Measurements from ENCODE around the gene MACROD1. TPM values are rescaled to one million over a fixed set of nuclear protein-coding genes. Genes with fewer than 3 reads are reported as not detected.

MACROD1 gene
- total RNA-seq, 2 donors from 2014 or later, result 33.5 to 68.2 TPM

- WGBS, result 83% methylated on average over 19 of the region's 19 CpGs
- DNase-seq (ENCODE audit: low spot score), result no peak
- no peaks in the 10 kb centered on the region for H3K36me3 ChIP-seq
- no peak overlapping the region for H3K27ac ChIP-seq
- H3K4me1 ChIP-seq (replicated peaks), result peaks cover 2% of the 10 kb centered on the region
- H3K4me3 ChIP-seq, result no peak overlapping the region
- intact Hi-C loops (cut with DNase I), result no loop called here
- no peaks in the 10 kb centered on the region for H3K9me3 ChIP-seq
- H3K27me3 ChIP-seq (replicated peaks; ENCODE audit: insufficient read depth), result no peaks in the 10 kb centered on the region
- TF ChIP-seq POLR2A (IDR thresholded peaks at IDR 0.05) (no peak), CTCF (IDR thresholded peaks at IDR 0.05) (no peak), POLR2AphosphoS5 (IDR thresholded peaks at IDR 0.05) (no peak)
Measured at GRCh38 chr11:64118876-64119665, 46.8 kb downstream of the MACROD1 start.

GRCh38 chr11:64117763-64118459 is 48.0 kb downstream of the MACROD1 start:
- TF ChIP-seq CTCF (IDR thresholded peaks at IDR 0.05) (no peak), POLR2AphosphoS5 (IDR thresholded peaks at IDR 0.05) (no peak), POLR2A (IDR thresholded peaks at IDR 0.05) (no peak)
- H3K27ac ChIP-seq, result no peak overlapping the region
- H3K36me3 ChIP-seq, result no peaks in the 10 kb centered on the region
- no peaks in the 10 kb centered on the region for H3K27me3 ChIP-seq (replicated peaks; ENCODE audit: insufficient read depth)
- no peak for DNase-seq (ENCODE audit: low spot score)
- 91% methylated on average over 32 of the region's 32 CpGs for WGBS
- H3K4me3 ChIP-seq, result no peak overlapping the region
- H3K4me1 ChIP-seq (replicated peaks), result no peaks in the 10 kb centered on the region
- H3K9me3 ChIP-seq, result no peaks in the 10 kb centered on the region
- intact Hi-C loops (cut with DNase I), result no loop called here

GRCh38 chr11:64115531-64116522 is 50.1 kb downstream of the MACROD1 start:
- Histone ChIP-seq H3K9me3 (no peaks in the 10 kb centered on the region), H3K36me3 (no peaks in the 10 kb centered on the region), H3K27ac (no peak overlapping the region), H3K4me1 (replicated peaks) (no peaks in the 10 kb centered on the region), H3K27me3 (replicated peaks; ENCODE audit: insufficient read depth) (no peaks in the 10 kb centered on the region), H3K4me3 (no peak overlapping the region)
- WGBS, result 74% methylated on average over 38 of the region's 47 CpGs
- intact Hi-C loops (cut with DNase I), result no loop called here
- no peak for TF ChIP-seq POLR2A (IDR thresholded peaks at IDR 0.05)
- TF ChIP-seq CTCF (IDR thresholded peaks at IDR 0.05), result no peak
- TF ChIP-seq POLR2AphosphoS5 (IDR thresholded peaks at IDR 0.05), result no peak
- DNase-seq (ENCODE audit: low spot score), result no peak

GRCh38 chr11:64114231-64114630 is 51.7 kb downstream of the MACROD1 start:
- no peak for DNase-seq (ENCODE audit: low spot score)
- WGBS, result 78% methylated on average over 2 of the region's 2 CpGs
- no peak overlapping the region for H3K4me3 ChIP-seq
- H3K27ac ChIP-seq, result no peak overlapping the region
- H3K27me3 ChIP-seq (replicated peaks; ENCODE audit: insufficient read depth), result no peaks in the 10 kb centered on the region
- no peaks in the 10 kb centered on the region for H3K36me3 ChIP-seq
- TF ChIP-seq POLR2AphosphoS5 (IDR thresholded peaks at IDR 0.05) (no peak), POLR2A (IDR thresholded peaks at IDR 0.05) (no peak), CTCF (IDR thresholded peaks at IDR 0.05) (no peak)
- intact Hi-C loops (cut with DNase I), result no loop called here
- H3K4me1 ChIP-seq (replicated peaks), result no peaks in the 10 kb centered on the region
- H3K9me3 ChIP-seq, result no peaks in the 10 kb centered on the region

Measured in prostate gland (tissue), 2 donors.